Kidney tubule cell (primary cell): ENCODE results near the gene APOBEC3C.
"Not testable (repeated sequence)": the region's sequence is repeated elsewhere in the genome, so short reads cannot be mapped to it uniquely, and the experiment has no call there.

Experiments used
- DNase-seq: peaks from one replicate; pipeline ENCODE4 v3.0.0-alpha.2; 2018; ENCODE audit warnings: low spot score

APOBEC3C gene

GRCh38 chr22:39061290-39061689, 47.2 kb downstream of the APOBEC3C start:
- not testable (repeated sequence) for DNase-seq

GRCh38 chr22:39061951-39062350, 47.9 kb downstream of the APOBEC3C start:
- DNase-seq = peak; percentile 9

GRCh38 chr22:39063904-39064303, 49.8 kb downstream of the APOBEC3C start:
- not testable (repeated sequence) for DNase-seq

- DNase-seq = not testable (repeated sequence)
Measured at GRCh38 chr22:39066442-39067276, 52.6 kb downstream of the APOBEC3C start.

- DNase-seq = no peak
Measured at GRCh38 chr22:39068033-39068785, 54.2 kb downstream of the APOBEC3C start.
